CD4-positive, alpha-beta T cell treated with Interleukin-15 for 1 hour (primary cell): ENCODE measurements around the gene LAMC3.
"Not testable (repeated sequence)": the region's sequence is repeated elsewhere in the genome, so short reads cannot be mapped to it uniquely, and the experiment has no call there.

Source experiments
- DNase-seq: peaks from one replicate; pipeline ENCODE4 v3.0.0-alpha.2; 2020

The LAMC3 gene

DNA sequence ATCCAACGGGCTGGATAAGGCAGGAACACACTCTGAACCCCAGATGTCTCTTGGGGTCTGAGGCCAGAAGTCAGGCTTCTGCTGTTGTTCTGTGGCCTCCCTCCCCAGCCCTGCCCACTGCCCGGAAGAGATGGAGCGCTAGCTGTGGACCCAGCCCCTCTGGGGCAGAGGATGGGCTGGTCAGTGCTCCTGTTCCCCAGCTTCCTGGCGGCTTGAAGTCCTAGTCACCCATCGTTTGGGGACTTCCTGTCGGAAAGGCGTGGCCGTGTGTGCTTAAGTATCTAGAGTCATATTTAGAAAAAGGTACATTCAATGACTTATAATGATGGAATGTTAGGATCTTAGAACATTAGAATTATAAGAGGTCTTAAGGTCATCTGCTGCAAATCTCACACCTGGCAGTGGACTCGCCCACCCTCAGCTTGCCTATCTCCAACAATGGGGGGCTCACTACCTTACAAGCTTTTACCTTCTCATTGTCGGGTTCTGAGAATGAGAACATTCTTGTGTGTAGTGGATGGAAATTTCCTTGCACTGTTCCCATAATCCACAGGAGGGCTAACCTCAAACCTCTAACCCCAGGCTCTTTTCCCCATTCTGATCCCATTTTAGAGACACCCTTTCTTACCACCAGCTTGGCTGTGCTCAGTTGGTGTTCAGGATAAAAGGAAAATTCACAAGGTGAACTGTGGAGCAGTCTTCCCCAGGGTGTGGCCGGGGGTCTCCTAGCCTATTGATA lies 74.0 kb downstream of the LAMC3 start:
- DNase-seq = no peak

DNA sequence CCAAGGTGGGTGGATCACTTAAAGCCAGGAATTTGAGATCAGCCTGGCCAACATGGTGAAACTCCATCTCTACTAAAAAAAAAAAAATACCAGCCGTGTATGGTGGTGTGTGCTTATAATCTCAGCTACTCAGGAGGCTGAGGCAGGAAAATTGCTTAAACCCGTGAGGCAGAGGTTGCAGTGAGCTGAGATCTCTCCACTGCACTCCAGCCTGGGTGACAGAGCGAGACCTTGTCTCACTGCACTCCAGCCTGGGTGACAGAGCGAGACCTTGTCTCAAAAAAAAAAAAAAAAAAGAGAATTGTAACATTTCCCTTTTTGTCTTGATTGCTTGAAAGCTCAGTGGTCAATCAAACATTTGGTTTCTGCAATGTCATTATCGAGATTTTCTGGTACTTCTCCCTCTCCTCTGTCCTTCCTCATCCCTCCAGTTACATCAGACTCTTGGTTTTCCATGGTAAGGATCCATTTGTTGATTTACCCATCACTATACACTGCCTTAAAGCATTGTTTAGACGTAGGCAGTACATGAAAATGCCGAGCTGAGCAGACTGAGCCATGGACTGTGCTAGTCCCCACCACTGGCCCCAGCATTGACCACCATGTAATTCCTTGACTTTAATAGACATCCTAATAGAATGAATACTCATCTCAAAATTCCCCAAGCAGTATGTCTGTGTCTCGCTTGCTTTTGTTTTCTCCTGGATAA lies 75.8 kb downstream of the LAMC3 start:
- no peak for DNase-seq

DNA sequence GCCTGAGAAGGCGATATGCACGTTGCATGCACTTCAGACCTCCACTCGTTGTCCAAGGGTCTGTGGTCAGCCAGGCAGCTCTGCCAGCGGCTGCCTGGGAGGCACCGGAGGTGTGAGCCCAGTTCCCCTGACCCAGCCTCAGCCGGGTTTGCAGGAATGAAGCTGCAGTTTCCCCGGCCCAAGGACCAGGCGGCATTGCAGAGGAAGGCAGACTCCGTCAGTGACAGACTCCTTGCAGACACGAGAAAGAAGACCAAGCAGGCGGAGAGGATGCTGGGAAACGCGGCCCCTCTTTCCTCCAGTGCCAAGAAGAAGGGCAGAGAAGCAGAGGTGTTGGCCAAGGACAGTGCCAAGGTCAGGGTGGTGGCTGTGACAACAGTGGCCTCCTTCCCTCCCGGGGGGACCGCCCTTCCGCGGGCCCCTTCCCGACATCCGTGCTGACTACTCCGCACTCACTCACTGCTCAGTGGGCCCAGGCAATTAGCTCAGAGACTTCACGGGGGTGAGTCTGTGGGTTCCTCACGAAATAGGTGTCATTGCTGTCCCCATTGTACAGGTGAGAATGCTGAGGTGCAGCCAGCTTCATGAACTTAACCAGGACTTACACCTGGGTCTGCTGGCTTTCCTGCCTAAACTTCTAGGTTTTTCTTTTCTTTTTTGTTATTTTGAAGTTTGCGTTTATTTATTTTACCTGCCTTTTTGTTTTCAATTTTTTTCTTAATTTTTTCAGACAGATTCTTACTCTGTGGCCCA lies 76.6 kb downstream of the LAMC3 start:
- no peak for DNase-seq

DNA sequence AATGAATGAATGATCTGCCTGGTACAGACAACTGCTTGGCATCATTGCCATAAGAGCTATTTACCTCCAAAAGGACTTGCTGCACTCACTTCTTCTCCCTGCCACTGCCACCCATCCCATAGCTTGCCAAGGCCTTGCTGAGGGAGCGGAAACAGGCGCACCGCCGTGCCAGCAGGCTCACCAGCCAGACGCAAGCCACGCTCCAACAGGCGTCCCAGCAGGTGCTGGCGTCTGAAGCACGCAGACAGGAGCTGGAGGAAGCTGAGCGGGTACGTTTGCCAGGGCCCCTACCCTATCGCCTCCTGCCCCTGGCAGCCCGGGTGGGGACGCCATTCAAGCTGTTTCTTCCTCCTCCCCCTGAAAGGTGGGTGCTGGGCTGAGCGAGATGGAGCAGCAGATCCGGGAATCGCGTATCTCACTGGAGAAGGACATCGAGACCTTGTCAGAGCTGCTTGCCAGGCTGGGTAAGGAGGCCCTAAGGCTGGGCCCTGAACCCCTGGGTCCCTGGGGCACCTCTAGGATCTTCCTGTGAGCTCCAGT lies 78.5 kb downstream of the LAMC3 start:
- no peak for DNase-seq

DNA sequence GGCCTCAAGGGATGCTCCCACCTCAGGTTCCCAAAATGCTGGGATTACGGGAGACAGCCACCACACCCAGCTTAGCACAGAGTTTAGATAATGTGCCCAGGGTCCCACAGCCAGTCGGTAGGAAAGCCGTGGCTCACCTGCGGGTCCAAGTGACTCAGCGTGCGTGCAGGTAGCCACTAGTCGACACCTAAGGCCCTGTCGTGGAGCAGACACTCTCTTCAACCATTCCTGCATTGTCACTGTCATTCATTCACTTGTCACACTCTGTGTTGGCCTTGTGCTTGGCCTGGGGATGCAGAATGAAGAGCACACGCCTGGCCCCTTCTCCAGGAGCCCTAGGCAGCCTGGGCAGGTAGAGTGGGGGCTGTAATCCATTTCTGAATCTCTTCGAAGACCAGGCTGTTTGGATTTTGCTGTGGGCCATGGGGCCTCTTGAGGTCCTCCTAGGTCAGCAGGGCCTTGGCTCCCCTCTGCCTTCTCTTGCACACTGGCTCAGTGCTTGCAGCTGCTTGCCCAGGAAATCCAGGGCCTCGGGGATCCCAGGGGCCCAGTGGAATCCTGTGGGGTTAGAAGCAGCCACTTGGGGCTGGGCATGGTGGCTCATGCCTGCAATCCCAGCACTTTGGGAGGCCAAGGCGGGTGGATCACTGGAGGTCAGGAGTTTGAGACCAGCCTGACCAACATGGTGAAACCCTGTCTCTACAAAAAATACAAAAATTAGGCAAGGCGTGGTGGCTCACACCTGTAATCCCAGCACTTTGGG lies 81.2 kb downstream of the LAMC3 start:
- DNase-seq = no peak

DNA sequence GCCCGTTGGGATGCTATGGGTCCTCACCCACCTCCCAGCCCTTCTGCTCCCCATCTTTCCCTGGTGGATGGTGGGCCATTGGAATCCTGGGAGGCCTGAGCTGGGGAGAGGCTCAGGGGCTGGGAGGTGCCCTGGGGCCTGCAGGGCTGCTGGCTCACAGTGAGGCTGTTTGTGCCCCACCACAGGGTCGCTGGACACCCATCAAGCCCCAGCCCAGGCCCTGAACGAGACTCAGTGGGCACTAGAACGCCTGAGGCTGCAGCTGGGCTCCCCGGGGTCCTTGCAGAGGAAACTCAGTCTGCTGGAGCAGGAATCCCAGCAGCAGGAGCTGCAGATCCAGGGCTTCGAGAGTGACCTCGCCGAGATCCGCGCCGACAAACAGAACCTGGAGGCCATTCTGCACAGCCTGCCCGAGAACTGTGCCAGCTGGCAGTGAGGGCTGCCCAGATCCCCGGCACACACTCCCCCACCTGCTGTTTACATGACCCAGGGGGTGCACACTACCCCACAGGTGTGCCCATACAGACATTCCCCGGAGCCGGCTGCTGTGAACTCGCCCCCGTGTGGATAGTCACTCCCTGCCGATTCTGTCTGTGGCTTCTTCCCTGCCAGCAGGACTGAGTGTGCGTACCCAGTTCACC lies 82.5 kb downstream of the LAMC3 start:
- no peak for DNase-seq

DNA sequence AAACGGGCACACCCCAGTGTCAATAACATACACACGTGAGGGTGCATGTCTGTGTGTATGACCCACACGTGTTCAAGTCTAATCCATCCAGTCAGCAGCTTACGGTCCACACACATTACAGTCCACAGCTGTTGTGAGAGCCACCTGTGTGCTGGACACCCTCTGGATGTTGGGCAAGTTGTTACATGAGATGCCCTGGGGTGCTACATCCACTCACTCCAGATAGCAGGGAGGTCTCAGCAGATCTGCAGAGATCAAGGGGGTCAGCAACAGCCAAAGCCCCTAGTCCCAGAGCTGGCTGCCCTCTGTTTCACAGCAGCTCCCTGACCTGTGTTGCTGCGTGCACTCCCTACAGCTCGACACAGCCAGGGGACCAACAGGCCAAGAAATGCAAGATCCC lies 83.1 kb downstream of the LAMC3 start:
- no peak for DNase-seq

DNA sequence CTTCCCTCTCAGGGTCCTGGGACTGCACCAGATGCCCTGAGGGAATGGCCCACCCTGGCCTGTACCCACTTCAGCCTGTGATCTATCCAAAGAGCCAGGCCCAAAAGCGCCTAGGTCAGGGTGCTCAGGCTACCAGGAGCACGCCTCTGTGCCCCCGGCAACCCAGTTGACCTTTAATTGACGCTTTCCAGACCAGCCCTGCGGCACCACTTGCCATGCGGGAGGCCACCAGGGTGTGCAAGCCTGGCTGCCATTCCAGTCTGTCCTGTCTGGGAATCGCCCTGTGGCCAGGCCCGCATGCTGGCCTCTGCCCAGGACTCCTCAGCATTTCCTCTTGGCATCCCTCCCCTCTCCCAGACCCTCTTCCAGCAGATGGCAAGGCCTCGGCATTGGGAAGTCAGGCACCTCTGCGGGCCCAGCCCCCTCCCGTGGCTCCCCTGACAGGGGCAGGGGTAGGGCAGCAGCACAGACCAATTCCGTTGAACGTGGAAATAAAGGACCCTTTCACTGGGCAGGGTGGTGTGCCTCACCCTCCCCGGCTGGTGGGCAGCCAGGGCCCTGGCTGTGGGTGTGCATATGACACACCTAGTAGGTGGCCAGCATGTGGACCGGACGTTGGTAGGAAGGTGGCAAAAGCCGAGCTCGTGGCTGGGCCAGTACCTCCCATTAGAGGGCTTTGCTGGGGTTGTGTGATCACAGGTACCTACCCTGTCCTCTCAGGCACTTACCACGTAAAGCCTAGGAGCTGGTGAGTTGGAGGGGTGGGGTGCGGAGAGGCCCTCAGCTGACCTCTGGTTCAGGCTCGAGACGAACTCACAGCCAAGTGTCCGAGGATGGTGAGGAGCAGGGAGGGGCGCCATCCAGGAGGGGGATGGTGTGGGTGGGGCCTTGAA lies 83.8 kb downstream of the LAMC3 start:
- DNase-seq = no peak

DNA sequence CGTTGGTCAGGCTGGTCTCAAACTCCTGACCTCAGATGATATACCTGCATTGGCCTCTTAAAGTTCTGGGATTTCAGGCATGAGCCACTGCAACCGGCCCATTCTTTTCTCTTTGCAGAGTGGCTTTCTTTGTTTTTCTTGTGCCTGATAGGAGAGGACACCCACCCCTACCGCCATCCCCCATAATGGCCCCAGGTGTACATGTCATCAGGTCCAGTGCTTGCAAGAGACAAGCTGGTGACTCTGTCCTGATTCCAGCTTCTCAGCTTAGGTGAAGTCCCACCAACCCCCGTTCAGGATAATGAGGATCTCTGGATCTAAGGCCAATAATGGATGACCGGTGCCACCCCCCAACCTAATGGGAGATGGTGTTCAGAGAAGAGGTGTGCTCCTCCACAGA lies 85.0 kb downstream of the LAMC3 start:
- no peak for DNase-seq

DNA sequence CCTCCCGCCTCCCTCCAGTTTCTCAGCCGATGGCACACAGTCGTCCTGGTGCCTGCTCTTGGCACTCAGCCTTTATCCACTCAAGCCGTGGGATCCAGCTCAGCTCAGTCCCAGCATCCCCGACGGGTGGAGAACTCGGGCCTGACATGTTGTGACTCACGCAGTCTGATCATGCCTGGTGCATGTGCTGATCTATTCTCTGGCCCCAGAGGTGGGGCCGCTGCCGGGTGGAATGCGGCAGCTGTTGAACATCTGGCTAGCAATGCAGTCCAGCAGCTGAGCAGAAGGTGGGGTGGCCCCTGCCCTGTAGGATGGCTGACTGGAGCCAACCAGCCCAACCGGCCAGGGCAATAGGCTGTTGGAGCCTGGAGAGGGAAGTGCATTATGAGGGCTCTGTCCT lies 85.6 kb downstream of the LAMC3 start:
- DNase-seq = no peak

DNA sequence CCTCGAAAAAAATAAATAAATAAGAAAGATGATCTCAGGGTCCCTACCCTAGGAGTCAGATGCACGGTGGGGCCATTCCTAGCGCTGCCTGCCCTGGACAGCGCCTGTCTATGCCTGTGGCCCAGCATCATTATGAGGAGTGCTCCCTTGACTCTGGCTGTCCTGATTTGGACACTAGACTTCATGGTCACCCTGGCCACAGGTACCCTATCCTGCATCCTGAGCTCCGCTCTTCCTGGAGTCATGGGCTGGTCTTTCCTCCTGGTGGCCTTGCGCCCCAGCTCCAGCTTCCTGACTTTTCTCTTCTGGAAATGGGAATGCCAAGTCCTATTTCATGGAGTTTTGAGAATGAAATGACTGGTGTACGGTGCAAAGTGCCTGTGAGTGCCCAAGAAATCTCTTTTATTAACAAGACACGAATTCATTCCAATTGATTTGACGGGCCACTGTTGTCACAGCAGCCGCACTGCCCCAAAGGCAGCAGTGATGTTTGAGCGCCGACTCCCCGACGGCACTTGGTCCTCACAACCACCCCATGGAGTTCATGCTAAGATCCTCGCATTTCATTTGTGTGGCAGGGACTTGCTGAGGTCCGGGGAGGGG lies 86.8 kb downstream of the LAMC3 start:
- no peak for DNase-seq

DNA sequence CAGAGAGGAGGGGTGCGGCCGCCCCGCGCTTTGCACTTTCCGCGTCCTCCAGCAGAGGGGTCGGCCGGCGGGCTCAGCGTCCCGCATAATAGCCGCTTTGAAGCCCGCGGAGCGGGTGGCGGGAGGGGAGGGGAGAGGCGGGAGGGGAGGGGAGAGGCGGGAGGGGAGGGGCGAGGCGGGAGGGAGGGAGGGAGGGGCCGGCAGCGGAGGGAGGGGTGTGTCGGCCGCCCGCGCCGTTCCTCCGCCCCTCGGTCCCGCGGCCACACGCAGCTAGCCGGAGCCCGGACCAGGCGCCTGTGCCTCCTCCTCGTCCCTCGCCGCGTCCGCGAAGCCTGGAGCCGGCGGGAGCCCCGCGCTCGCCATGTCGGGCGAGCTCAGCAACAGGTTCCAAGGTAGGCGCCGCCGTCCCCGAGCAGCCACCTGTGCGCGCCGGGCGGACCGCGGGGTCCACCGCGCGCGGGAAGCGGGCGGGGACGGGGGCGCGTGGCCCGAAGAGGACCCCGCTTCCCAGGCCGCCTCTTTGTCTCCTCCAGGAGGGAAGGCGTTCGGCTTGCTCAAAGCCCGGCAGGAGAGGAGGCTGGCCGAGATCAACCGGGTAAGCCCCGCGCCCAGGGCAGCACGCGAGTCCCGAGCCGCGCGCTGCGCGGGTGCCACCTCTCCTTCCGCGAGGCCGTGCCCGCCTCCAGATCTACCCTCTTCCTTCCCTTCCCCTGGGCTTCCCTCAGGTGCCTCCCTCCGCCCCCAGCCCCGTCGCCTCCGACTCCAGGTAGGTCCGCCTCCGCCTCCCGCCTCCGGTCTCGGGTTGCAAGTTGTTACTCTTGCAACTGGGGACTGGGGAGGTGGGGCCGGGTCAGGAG lies 87.5 kb downstream of the LAMC3 start, which contains the start of gene AIF1L:
TSS of gene AIF1L (plus strand) at position 263 of the 857 bp plus-strand sequence. CDS start at position 362, 99 bp downstream.
- no peak for DNase-seq

DNA sequence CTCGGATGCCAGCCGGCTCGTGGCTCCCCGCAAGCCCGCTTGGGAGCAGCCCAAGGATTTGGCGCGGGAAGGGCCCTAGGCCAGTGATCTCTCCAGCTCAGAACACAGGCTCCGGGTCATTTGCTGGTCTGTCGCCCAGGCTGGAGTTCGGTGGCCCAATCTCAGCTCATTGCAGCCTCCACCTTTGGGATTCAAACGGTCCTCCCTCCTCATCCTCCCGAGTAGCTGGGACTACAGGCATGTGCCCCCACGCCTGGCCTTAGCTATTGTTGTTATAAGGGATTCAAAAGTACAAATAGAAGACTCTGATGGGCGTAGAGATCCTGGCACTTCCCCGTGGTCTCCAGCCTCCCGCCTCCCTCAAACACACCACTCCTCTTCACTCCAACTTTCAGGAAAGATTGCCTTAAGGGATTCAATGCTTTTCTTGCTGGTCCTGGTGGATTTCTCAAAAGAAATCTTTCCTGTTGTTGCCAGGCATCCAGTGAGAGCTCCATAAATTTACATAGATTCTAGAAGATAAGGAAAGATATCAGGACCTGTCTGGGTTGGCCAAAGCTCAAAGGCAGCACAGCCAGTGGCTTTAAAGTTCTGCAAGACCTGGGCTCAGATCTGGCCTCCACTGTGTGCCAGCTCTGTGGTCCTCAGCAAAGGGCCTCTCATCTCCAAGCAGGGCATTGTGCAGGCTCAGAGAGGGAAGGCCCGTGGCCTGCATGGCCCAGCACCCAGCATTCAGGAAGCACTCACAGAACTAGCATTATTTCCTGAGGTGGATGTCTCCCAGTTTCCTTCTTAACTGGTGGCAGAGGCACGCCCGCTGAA lies 88.4 kb downstream of the LAMC3 start:
- DNase-seq = no peak

DNA sequence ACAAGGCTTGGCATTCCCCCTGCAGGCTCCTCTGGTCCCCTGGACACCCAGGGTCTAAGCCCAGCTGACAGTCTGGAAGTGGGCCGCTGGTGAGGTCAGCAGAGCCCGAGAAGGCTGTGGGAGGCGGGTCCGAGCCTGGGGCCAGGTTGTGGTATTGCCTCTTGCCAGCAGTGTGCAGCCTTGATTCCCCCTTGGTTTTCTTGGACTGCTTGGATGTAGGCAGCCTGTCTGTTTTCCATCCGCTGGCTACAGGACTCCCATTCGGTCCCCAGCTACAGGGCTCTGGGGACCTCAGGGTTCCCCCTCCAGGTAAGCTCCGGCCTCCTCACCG lies 88.9 kb downstream of the LAMC3 start:
- no peak for DNase-seq

DNA sequence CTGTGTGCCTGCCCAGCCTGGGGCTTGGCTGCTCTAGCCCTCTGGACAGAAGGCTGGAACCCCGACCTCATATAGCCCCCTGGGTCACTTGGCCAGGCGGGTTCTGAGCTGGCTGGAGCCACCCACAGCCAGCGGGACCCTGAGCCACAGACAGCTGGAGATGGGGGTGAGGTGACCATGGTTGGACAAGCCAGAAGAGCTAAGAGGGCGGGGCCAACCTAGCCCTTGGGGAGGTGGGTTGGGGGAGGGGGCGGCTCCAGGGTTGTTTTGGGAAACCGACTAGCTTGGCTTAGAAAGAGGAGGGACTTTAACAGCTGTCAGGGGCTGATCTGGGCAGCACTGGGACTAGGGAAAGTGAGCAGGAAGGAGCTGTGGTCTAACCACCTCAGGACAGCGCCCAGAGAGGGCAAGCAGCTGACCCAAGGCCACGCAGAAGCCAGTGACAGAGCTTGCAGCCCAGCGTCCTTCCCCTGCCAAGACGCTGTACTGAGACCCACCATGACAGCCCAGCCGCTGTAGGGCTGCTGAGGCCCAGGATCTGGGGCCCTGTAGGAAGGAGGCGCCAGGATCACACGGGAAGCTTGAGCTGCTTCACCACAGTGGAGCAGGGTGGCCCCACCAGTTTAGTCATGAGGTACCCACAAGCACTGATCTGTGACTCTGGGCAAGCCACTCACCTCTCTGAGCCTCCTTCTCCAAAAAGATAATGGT lies 89.6 kb downstream of the LAMC3 start:
- DNase-seq = no peak

DNA sequence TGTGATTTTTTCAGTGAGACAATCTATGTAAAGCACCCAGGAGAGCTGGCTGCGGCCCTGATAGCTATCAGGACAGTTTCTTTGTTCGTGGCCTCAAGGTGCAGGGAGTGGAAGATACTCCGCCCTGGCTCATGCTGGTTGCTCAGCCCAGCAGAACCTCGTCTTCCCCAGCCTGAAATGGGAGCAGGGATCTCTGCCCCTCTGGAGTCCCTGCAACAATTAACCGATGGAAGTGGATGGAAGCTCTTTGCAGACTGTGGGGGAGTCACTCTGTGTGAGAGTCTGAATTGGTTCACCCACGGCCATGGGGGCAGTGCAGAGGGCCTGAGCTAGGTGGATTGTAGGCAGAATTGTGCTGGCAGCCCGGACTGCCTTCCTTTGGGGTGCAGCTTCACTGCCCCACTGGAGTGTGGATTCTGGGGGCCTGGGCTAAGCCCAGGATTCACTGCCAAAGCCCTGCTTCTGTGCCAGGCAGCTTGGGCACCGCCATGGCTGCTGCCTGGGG lies 90.2 kb downstream of the LAMC3 start:
- no peak for DNase-seq

DNA sequence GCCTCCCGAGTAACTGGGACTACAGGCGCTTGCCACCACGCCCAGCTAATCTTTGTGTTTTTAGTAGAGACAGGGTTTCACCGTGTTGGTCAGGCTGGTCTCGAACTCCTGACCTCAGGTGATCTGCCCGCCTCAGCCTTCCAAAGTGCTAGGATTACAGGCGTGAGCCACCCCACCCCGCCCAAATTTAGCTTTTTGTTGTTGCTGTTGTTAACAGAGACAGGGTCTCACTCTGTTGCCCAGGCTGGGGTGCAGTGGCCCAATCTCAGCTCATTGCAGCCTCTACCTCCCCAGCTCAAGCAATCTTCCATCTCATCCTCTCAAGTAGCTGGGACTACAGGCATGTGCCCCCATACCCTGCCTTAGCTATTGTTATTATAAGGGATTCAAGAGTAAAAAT lies 90.9 kb downstream of the LAMC3 start:
- DNase-seq = not testable (repeated sequence)

DNA sequence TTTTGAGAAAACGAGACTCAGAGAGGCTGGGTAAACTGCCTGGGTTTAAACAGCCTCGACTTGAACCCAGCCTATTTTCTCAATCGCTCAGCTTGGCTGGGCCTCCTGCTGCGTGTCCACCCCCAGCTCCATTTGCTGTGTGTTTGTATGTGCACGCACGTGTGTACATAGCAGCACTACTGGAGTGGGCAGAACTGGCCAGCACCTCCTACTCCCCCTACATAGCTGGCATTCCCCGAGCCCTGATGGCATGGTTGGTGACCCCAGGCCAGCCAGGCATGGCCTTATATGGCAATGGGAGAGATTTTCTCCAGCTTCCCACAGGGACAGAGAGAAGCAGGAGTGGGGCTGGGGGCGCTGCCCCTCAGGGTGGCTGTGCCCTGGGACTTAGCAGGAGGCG lies 91.5 kb downstream of the LAMC3 start:
- no peak for DNase-seq
